IMR-90 (cell line): ENCODE measurements around the gene MB. TPM values are rescaled to one million over a fixed set of nuclear protein-coding genes. Genes with fewer than 3 reads are reported as not detected.

ENCODE experiments used
- ATAC-seq: fragments of 200-7000 bp; cut with Tn5 transposase; 2 replicates; pipeline ENCODE4 v1.9.1; 2020; ENCODE audit warnings: low read depth, mild to moderate bottlenecking, moderate library complexity
- BruUV-seq: library from RNA; stranded (reverse); fragments of 400-500 nt; replicated peaks from 2 replicates; lab custom pipeline; 2021; lab: Mats Ljungman, UMichigan
- CTCF ChIA-PET: fragments of 300-600 bp; formaldehyde crosslinking; extraction: SDS; loops from one replicate; lab custom pipeline; 2021; ENCODE audit warnings: antibody characterized with exemption; lab: Yijun Ruan, JAX
- POLR2A ChIA-PET: fragments of 300-600 bp; sonication (Branson Sonifier 250); formaldehyde crosslinking; loops from one replicate; lab custom pipeline; 2022; ENCODE audit warnings: antibody characterized with exemption; ENCODE audit not compliant: unreplicated experiment; lab: Charles Lee
- DNase-seq: peaks from one replicate; pipeline ENCODE4 v3.0.0; 2013
- H2AFZ ChIP-seq: replicated peaks from 2 replicates; pipeline ENCODE3; 2013; ENCODE audit warnings: low read length, mild to moderate bottlenecking; ENCODE audit not compliant: poor library complexity
- H2AK5ac ChIP-seq: 2 replicates; pipeline ENCODE4 v1.6.1; 2013; ENCODE audit warnings: low read depth, low read length, inconsistent platforms
- H2AK9ac ChIP-seq: replicated peaks from 2 replicates; pipeline ENCODE3; 2013; ENCODE audit warnings: mild to moderate bottlenecking, low read depth, low read length, moderate library complexity; ENCODE audit not compliant: poor library complexity
- H2BK120ac ChIP-seq: 2 replicates; pipeline ENCODE4 v1.6.1; 2013; ENCODE audit warnings: low read depth, low read length, inconsistent platforms
- H2BK15ac ChIP-seq: 3 replicates; pipeline ENCODE4 v1.6.1; 2013; ENCODE audit warnings: low read depth, low read length, inconsistent platforms
- H2BK20ac ChIP-seq: 2 replicates; pipeline ENCODE4 v1.6.1; 2013; ENCODE audit warnings: low read depth, mild to moderate bottlenecking, inconsistent platforms, low read length, moderate library complexity
- H2BK5ac ChIP-seq: 2 replicates; pipeline ENCODE4 v1.6.1; 2013; ENCODE audit warnings: mild to moderate bottlenecking, low read depth, low read length, inconsistent platforms; ENCODE audit not compliant: poor library complexity, severe bottlenecking
- H3K14ac ChIP-seq: replicated peaks from 2 replicates; pipeline ENCODE4 v1.6.1; 2013; ENCODE audit warnings: low read depth, low read length, inconsistent platforms
- H3K18ac ChIP-seq: 2 replicates; pipeline ENCODE4 v1.6.1; 2013; ENCODE audit warnings: low read depth, low read length, control low read depth
- H3K23ac ChIP-seq: 2 replicates; pipeline ENCODE4 v1.6.1; 2013; ENCODE audit warnings: low read depth, low read length, inconsistent platforms
- H3K27ac ChIP-seq: 2 replicates; pipeline ENCODE4 v1.5.1; 2013; ENCODE audit warnings: mild to moderate bottlenecking, control low read depth, low read length; ENCODE audit not compliant: insufficient read depth
- H3K27me3 ChIP-seq: 2 replicates; pipeline ENCODE4 v1.6.1; 2013; ENCODE audit warnings: low read length; ENCODE audit not compliant: control insufficient read depth, insufficient read depth
- H3K36me3 ChIP-seq: 2 replicates; pipeline ENCODE4 v1.6.1; 2013; ENCODE audit warnings: low read length, mixed read lengths; ENCODE audit not compliant: control insufficient read depth, insufficient read depth
- H3K4ac ChIP-seq: 2 replicates; pipeline ENCODE4 v1.6.1; 2013; ENCODE audit warnings: low read depth, low read length, inconsistent platforms
- H3K4me1 ChIP-seq: 2 replicates; pipeline ENCODE4 v1.6.1; 2013; ENCODE audit warnings: low read length, mixed read lengths; ENCODE audit not compliant: control insufficient read depth, insufficient read depth
- H3K4me2 ChIP-seq: 2 replicates; pipeline ENCODE4 v1.6.1; 2013; ENCODE audit warnings: low read depth, mild to moderate bottlenecking, control low read depth, low read length, moderate library complexity
- H3K4me3 ChIP-seq: 2 replicates; pipeline ENCODE4 v1.5.1; 2013; ENCODE audit warnings: low read depth, mild to moderate bottlenecking, control low read depth, low read length, moderate library complexity; ENCODE audit not compliant: insufficient read depth
- H3K56ac ChIP-seq: 2 replicates; pipeline ENCODE4 v1.6.1; 2013; ENCODE audit warnings: low read length, inconsistent platforms; ENCODE audit not compliant: insufficient read depth; ENCODE audit errors: extremely low read depth
- H3K79me1 ChIP-seq, 2 experiments: 2 replicates each; pipeline ENCODE4 v1.6.1; 2013; ENCODE audit warnings: low read length in 2 of 2, inconsistent platforms in 1 of 2, low read depth in 1 of 2
- H3K9ac ChIP-seq: 2 replicates; pipeline ENCODE4 v1.6.1; 2013; ENCODE audit warnings: low read depth, low read length, control low read depth
- H3K9me1 ChIP-seq: 2 replicates; pipeline ENCODE4 v1.6.1; 2013; ENCODE audit warnings: low read length, inconsistent platforms; ENCODE audit not compliant: insufficient read depth
- H3K9me3 ChIP-seq: 2 replicates; pipeline ENCODE4 v1.6.1; 2013; ENCODE audit warnings: low read length; ENCODE audit not compliant: control insufficient read depth, insufficient read depth
- H4K20me1 ChIP-seq: 2 replicates; pipeline ENCODE4 v1.6.1; 2013; ENCODE audit warnings: low read length, inconsistent platforms; ENCODE audit not compliant: insufficient read depth
- H4K5ac ChIP-seq: 2 replicates; pipeline ENCODE4 v1.6.1; 2013; ENCODE audit warnings: mild to moderate bottlenecking, low read depth, low read length, control low read depth
- H4K8ac ChIP-seq, 2 experiments: 2 replicates each; pipeline ENCODE4 v1.6.1; 2013; ENCODE audit warnings: low read depth in 2 of 2, low read length in 2 of 2, control low read depth in 1 of 2, inconsistent platforms in 1 of 2
- H4K91ac ChIP-seq: 2 replicates; pipeline ENCODE4 v1.6.1; 2013; ENCODE audit warnings: low read depth, low read length, inconsistent platforms; ENCODE audit not compliant: insufficient read depth
- BHLHE40 ChIP-seq: fragments of 150-350 bp; IDR thresholded peaks from 2 replicates; pipeline ENCODE4 v1.6.1; 2016; ENCODE audit warnings: mild to moderate bottlenecking, low read depth, low read length
- CEBPB ChIP-seq: IDR thresholded peaks from 2 replicates; pipeline ENCODE4 v1.6.1; 2012; ENCODE audit warnings: low read depth, low read length, improper control_type of control experiment
- CHD1 ChIP-seq: IDR thresholded peaks from 2 replicates; pipeline ENCODE4 v1.6.1; 2012; ENCODE audit warnings: low read depth, low read length, improper control_type of control experiment
- CTCF ChIP-seq: conservative IDR thresholded peaks from 2 replicates; pipeline ENCODE4 v1.5.1; 2012; ENCODE audit warnings: mild to moderate bottlenecking, low read depth, low read length, improper control_type of control experiment
- FOS ChIP-seq: fragments of 150-350 bp; IDR thresholded peaks from 2 replicates; pipeline ENCODE4 v1.6.1; 2016; ENCODE audit warnings: low read depth, low read length
- MAFK ChIP-seq: IDR thresholded peaks from 2 replicates; pipeline ENCODE4 v1.6.1; 2012; ENCODE audit warnings: low read depth, low read length, improper control_type of control experiment
- MAZ ChIP-seq: IDR thresholded peaks from 2 replicates; pipeline ENCODE4 v1.6.1; 2012; ENCODE audit warnings: low read depth, mild to moderate bottlenecking, low read length, improper control_type of control experiment, moderate library complexity, borderline replicate concordance
- MXI1 ChIP-seq: IDR thresholded peaks from 2 replicates; pipeline ENCODE4 v1.6.1; 2012; ENCODE audit warnings: low read depth, mild to moderate bottlenecking, low read length, moderate library complexity, borderline replicate concordance
- NFE2L2 ChIP-seq: fragments of 150-350 bp; IDR thresholded peaks from 2 replicates; pipeline ENCODE4 v1.6.1; 2016; ENCODE audit warnings: low read depth, mild to moderate bottlenecking, low read length
- POLR2A ChIP-seq: IDR thresholded peaks from 2 replicates; pipeline ENCODE4 v1.6.1; 2012; ENCODE audit warnings: mild to moderate bottlenecking, low read depth, low read length
- RAD21 ChIP-seq: IDR thresholded peaks from 2 replicates; pipeline ENCODE4 v1.6.1; 2012; ENCODE audit warnings: low read length, improper control_type of control experiment
- RCOR1 ChIP-seq: IDR thresholded peaks from 2 replicates; pipeline ENCODE4 v1.6.1; 2012; ENCODE audit warnings: mild to moderate bottlenecking, low read length, improper control_type of control experiment; ENCODE audit not compliant: insufficient replicate concordance
- RFX5 ChIP-seq: IDR thresholded peaks from 2 replicates; pipeline ENCODE4 v1.8.0; 2012; ENCODE audit warnings: low read depth, mild to moderate bottlenecking, low read length, moderate library complexity
- SMC3 ChIP-seq: fragments of 150-350 bp; IDR thresholded peaks from 2 replicates; pipeline ENCODE4 v1.6.1; 2016; ENCODE audit warnings: low read depth, mild to moderate bottlenecking, antibody characterized with exemption, low read length, moderate library complexity
- WGBS, 2 experiments: methylation state at CpG; one replicate each; pipeline versions ENCODE4 v1.1.5 to v1.1.7; 2013; ENCODE audit warnings: missing lambda C conversion rate in 2 of 2; ENCODE audit not compliant: insufficient read length in 1 of 2; ENCODE audit errors: extremely low coverage in 2 of 2; 5-methylcytosine and 5-hydroxymethylcytosine counted together
- dilution Hi-C: fragments of 300-500 bp; cut with HindIII; formaldehyde crosslinking; loops from one replicate; pipeline ENCODE4 v1.14.3; 2018; ENCODE audit warnings: low sequenced_read_pairs; ENCODE audit not compliant: unreplicated experiment
- in situ Hi-C: fragments of 300-500 bp; cut with MboI; formaldehyde crosslinking; loops from 3 replicates; pipeline ENCODE4 v1.14.3; 2019; ENCODE audit warnings: low sequenced_read_pairs, inconsistent platforms, mixed read lengths
- intact Hi-C: fragments of 100-400 bp; cut with micrococcal nuclease; formaldehyde crosslinking; loops from 2 replicates; pipeline ENCODE4 v1.10.0; 2022
- polyA plus RNA-seq, 3 experiments: library from polyadenylated mRNA; depleted of rRNA; stranded (reverse); fragments of >200 nt; gene quantifications; 2 replicates each; pipeline ENCODE4 v1.2.3, GENCODE V29; 2012; ENCODE audit warnings: low replicate concordance in 1 of 3
- total RNA-seq: library from RNA; depleted of rRNA; stranded (reverse); fragments of >200 nt; gene quantifications from 2 replicates; pipeline ENCODE4 v1.2.3, GENCODE V29; 2012
- TF ChIP-seq, protein P1 (sequence below): fragments of 150-350 bp; IDR thresholded peaks from 2 replicates; pipeline ENCODE4 v1.6.1; 2016; ENCODE audit warnings: low read depth, mild to moderate bottlenecking, low read length, moderate library complexity, borderline replicate concordance
- TF ChIP-seq, protein P2 (sequence below): fragments of 150-350 bp; IDR thresholded peaks from 2 replicates; pipeline ENCODE4 v1.6.1; 2017; ENCODE audit warnings: mild to moderate bottlenecking, antibody characterized with exemption, low read length, low read depth

Gene MB
- total and polyA plus RNA-seq, 2 of the 4 experiments (the other 2 are of a cell fraction) = not detected

- 70% methylated on average over 1 of the region's 7 CpGs; no CpG with 5 or more reads in 1 of the 2 experiments for WGBS, 2 experiments
- CTCF ChIA-PET = no interaction called here
- Histone ChIP-seq H3K4me1 (no peaks in the 10 kb centered on the region; the same call in 1 of the 2 replicates), H3K27ac (no peak overlapping the region), H2BK5ac (no peak overlapping the region), H2BK15ac (no peak overlapping the region), H4K91ac (no peak overlapping the region), H3K4me2 (no peak overlapping the region), H3K18ac (no peak overlapping the region), H3K4me3 (no peak overlapping the region), H3K56ac (no peak overlapping the region), H3K23ac (no peak overlapping the region), H2BK120ac (no peak overlapping the region), H3K9me1 (peaks cover 3% of the 10 kb centered on the region; the same call in 1 of the 2 replicates), H3K36me3 (no peaks in the 10 kb centered on the region), H2AK9ac (no peak overlapping the region), H3K9me3 (no peaks in the 10 kb centered on the region), H3K9ac (no peak overlapping the region), H3K79me1 (no peaks in the 10 kb centered on the region), H2AFZ (no peak overlapping the region), H3K14ac (no peak overlapping the region), H2AK5ac (no peak overlapping the region), H4K8ac (no peak overlapping the region), H4K5ac (no peak overlapping the region), H2BK20ac (no peak overlapping the region), H3K27me3 (peaks cover 25% of the 10 kb centered on the region), H4K20me1 (no peaks in the 10 kb centered on the region), H3K4ac (no peak overlapping the region)
- intact Hi-C loops = no loop called here
- ATAC-seq (no peak), DNase-seq (no peak)
- in situ Hi-C loops = no loop called here
- dilution Hi-C loops = no loop called here
- TF ChIP-seq, protein P1, sequence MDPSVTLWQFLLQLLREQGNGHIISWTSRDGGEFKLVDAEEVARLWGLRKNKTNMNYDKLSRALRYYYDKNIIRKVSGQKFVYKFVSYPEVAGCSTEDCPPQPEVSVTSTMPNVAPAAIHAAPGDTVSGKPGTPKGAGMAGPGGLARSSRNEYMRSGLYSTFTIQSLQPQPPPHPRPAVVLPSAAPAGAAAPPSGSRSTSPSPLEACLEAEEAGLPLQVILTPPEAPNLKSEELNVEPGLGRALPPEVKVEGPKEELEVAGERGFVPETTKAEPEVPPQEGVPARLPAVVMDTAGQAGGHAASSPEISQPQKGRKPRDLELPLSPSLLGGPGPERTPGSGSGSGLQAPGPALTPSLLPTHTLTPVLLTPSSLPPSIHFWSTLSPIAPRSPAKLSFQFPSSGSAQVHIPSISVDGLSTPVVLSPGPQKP = no peak
- TF ChIP-seq BHLHE40 (no peak), NFE2L2 (no peak), CEBPB (no peak), SMC3 (no peak), RFX5 (no peak), CTCF (no peak), MAZ (no peak), FOS (no peak), CHD1 (no peak), MXI1 (no peak), POLR2A (no peak), RAD21 (no peak), MAFK (no peak), RCOR1 (no peak)
- TF ChIP-seq, protein P2, sequence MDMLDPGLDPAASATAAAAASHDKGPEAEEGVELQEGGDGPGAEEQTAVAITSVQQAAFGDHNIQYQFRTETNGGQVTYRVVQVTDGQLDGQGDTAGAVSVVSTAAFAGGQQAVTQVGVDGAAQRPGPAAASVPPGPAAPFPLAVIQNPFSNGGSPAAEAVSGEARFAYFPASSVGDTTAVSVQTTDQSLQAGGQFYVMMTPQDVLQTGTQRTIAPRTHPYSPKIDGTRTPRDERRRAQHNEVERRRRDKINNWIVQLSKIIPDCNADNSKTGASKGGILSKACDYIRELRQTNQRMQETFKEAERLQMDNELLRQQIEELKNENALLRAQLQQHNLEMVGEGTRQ = no peak
- POLR2A ChIA-PET = no interaction called here
- BruUV-seq = no TSS peak
These were observed 1.1 kb downstream of the MB start for GRCh38 chr22:35616043-35616442.
